Uterus (tissue), 2 donors: ENCODE data around the gene TTK.

Experiments
- POLR2A ChIP-seq, 2 donors: fragments of 450-650 bp; IDR thresholded peaks; one replicate each; pipeline ENCODE4 v1.6.1; 2016; ENCODE audit warnings: antibody characterized with exemption in 2 of 2, mild to moderate bottlenecking in 1 of 2, moderate library complexity in 1 of 2
- TF ChIP-seq, protein P1 (sequence below), 4 experiments: fragments of 200-600 bp in 2 of 4; fragments of 450-650 bp in 2 of 4; sonication (generic) in 2 of 4; IDR thresholded peaks; one replicate each; pipeline ENCODE4 v1.5.1; 2016 to 2019; ENCODE audit warnings: antibody characterized with exemption in 4 of 4, mild to moderate bottlenecking in 2 of 4, moderate library complexity in 1 of 4

DNA sequence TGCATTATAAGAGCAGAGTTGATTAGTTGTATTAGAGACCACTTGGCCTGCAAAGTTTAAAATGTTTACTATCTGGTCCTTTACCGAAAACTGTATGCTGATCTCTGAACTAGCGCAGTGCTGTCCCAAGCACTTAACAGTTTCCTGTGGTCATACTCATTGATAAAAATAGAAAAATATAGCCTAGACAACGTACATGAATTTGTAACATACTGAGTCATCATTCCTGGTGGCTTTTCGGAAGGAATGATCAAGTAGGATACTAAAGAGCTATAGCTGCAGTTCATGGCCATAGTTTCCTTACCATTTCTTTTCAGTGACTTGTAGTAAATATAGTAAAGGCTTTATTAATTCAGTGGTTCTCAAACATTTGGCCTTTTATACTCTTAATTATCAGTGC is 18.4 kb downstream of the TTK start:
- TF ChIP-seq, protein P1, sequence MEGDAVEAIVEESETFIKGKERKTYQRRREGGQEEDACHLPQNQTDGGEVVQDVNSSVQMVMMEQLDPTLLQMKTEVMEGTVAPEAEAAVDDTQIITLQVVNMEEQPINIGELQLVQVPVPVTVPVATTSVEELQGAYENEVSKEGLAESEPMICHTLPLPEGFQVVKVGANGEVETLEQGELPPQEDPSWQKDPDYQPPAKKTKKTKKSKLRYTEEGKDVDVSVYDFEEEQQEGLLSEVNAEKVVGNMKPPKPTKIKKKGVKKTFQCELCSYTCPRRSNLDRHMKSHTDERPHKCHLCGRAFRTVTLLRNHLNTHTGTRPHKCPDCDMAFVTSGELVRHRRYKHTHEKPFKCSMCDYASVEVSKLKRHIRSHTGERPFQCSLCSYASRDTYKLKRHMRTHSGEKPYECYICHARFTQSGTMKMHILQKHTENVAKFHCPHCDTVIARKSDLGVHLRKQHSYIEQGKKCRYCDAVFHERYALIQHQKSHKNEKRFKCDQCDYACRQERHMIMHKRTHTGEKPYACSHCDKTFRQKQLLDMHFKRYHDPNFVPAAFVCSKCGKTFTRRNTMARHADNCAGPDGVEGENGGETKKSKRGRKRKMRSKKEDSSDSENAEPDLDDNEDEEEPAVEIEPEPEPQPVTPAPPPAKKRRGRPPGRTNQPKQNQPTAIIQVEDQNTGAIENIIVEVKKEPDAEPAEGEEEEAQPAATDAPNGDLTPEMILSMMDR (IDR thresholded peaks at IDR 0.05): no peak
- no peak for TF ChIP-seq POLR2A (IDR thresholded peaks at IDR 0.05)
